Measurements from ENCODE around the gene BSPRY.

DNA sequence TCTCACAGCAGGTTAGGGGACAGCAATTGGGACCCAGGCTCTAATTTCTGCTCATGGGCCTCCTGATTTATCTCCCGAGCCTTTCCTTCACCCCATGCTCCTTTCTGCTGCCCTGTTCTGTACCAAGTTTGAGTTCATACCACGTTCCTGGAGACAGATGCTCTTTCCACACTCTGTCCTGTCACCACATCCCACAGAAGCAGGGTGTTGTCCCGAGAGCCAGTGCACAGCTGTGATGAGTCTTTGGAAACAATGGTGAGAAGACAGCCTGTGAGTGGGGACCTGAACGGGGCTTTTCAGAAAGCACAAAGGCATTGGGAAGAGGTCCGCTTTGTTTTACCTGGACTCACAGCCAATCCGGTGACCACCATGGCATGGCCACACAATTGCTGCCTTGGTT lies 26.7 kb upstream of the BSPRY start:
- TF ChIP-seq CTCF (IDR thresholded peaks at IDR 0.05; ENCODE audit: low read length) (no peak), EZH2 (optimal IDR thresholded peaks at IDR 0.05; ENCODE audit: low read depth, low read length) (no peak), EZH2phosphoT487 (IDR thresholded peaks at IDR 0.05; ENCODE audit: low read length) (no peak)
